Liver (tissue), 9 donors: ENCODE results near the gene GBGT1. TPM values are rescaled to one million over a fixed set of nuclear protein-coding genes. Genes with fewer than 3 reads are reported as not detected.

Experiments used
- DNase-seq: peaks from one replicate; pipeline ENCODE4 v3.0.0-alpha.2; 2017; ENCODE audit warnings: low spot score
- H3K27ac ChIP-seq, 2 donors: one replicate each; pipeline ENCODE4 v1.7.0; 2013; ENCODE audit warnings: inconsistent platforms in 2 of 2, low read length in 2 of 2, control low read depth in 1 of 2, low read depth in 1 of 2, mild to moderate bottlenecking in 1 of 2
- H3K27me3 ChIP-seq, 4 donors: one replicate each; pipeline versions ENCODE4 v1.6.1 to v1.7.0; 2013; ENCODE audit warnings: low read length in 3 of 4, inconsistent platforms in 1 of 4, mild to moderate bottlenecking in 1 of 4, moderate library complexity in 1 of 4; ENCODE audit not compliant: control insufficient read depth in 4 of 4, insufficient read depth in 4 of 4
- H3K36me3 ChIP-seq, 4 donors: one replicate each; pipeline versions ENCODE4 v1.6.1 to v1.7.0; 2013; ENCODE audit warnings: low read length in 3 of 4, mild to moderate bottlenecking in 3 of 4, low read depth in 1 of 4, moderate library complexity in 1 of 4; ENCODE audit not compliant: control insufficient read depth in 4 of 4, insufficient read depth in 3 of 4
- H3K4me1 ChIP-seq, 4 donors: one replicate each; pipeline versions ENCODE4 v1.6.1 to v1.7.0; 2013; ENCODE audit warnings: low read length in 3 of 4, mild to moderate bottlenecking in 3 of 4, moderate library complexity in 1 of 4; ENCODE audit not compliant: control insufficient read depth in 4 of 4, insufficient read depth in 4 of 4
- H3K4me3 ChIP-seq, 3 donors: one replicate each; pipeline versions ENCODE4 v1.6.1 to v1.7.0; 2013; ENCODE audit warnings: low read length in 3 of 3, control low read depth in 1 of 3, low read depth in 1 of 3, mild to moderate bottlenecking in 1 of 3
- H3K9ac ChIP-seq, 2 donors: one replicate each; pipeline ENCODE4 v1.7.0; 2013; ENCODE audit warnings: low read length in 2 of 2, mild to moderate bottlenecking in 2 of 2, moderate library complexity in 2 of 2, control low read depth in 1 of 2, low read depth in 1 of 2
- H3K9me3 ChIP-seq, 4 donors: one replicate each; pipeline versions ENCODE4 v1.6.1 to v1.7.0; 2013; ENCODE audit warnings: low read length in 3 of 4; ENCODE audit not compliant: control insufficient read depth in 4 of 4
- EGR1 ChIP-seq, 2 donors: IDR thresholded peaks; 2 replicates each; pipeline ENCODE4 v1.6.1; 2016 to 2018; ENCODE audit warnings: antibody characterized with exemption in 2 of 2, low read depth in 2 of 2
- FOXA1 ChIP-seq: IDR thresholded peaks from 2 replicates; pipeline ENCODE4 v1.6.1; 2016; ENCODE audit warnings: antibody characterized with exemption
- FOXA2 ChIP-seq: IDR thresholded peaks from 2 replicates; pipeline ENCODE4 v1.6.1; 2016; ENCODE audit warnings: antibody characterized with exemption
- GABPA ChIP-seq, 2 donors: IDR thresholded peaks in 1 of 2; conservative IDR thresholded peaks in 1 of 2; 2 replicates each; pipeline ENCODE4 v1.6.1; 2016; ENCODE audit warnings: antibody characterized with exemption in 2 of 2, mild to moderate bottlenecking in 1 of 2, moderate library complexity in 1 of 2
- HNF4A ChIP-seq, 2 donors: conservative IDR thresholded peaks; 2 replicates each; pipeline ENCODE4 v1.6.1; 2016; ENCODE audit warnings: antibody characterized with exemption in 2 of 2, mild to moderate bottlenecking in 2 of 2
- HNF4G ChIP-seq: IDR thresholded peaks from 2 replicates; pipeline ENCODE4 v1.6.1; 2016; ENCODE audit warnings: antibody characterized with exemption
- JUND ChIP-seq, 2 donors: IDR thresholded peaks; 2 replicates each; pipeline ENCODE4 v1.6.1; 2016; ENCODE audit warnings: antibody characterized with exemption in 2 of 2
- NR2F2 ChIP-seq: IDR thresholded peaks from 2 replicates; pipeline ENCODE4 v1.6.1; 2016; ENCODE audit warnings: antibody characterized with exemption
- RAD21 ChIP-seq, 2 donors: IDR thresholded peaks; 2 replicates each; pipeline ENCODE4 v1.6.1; 2016; ENCODE audit warnings: antibody characterized with exemption in 2 of 2, mild to moderate bottlenecking in 2 of 2
- RXRA ChIP-seq, 2 donors: IDR thresholded peaks; 2 replicates each; pipeline ENCODE4 v1.6.1; 2017 to 2018; ENCODE audit warnings: antibody characterized with exemption in 2 of 2, mild to moderate bottlenecking in 1 of 2
- SP1 ChIP-seq: IDR thresholded peaks from 2 replicates; pipeline ENCODE4 v1.6.1; 2018; ENCODE audit warnings: antibody characterized with exemption, mild to moderate bottlenecking
- TAF1 ChIP-seq: conservative IDR thresholded peaks from 2 replicates; pipeline ENCODE4 v1.6.1; 2016; ENCODE audit warnings: antibody characterized with exemption, mild to moderate bottlenecking
- YY1 ChIP-seq: IDR thresholded peaks from 2 replicates; pipeline ENCODE4 v1.6.1; 2016; ENCODE audit warnings: antibody characterized with exemption, mild to moderate bottlenecking
- WGBS: extraction: QIAGEN DNeasy Blood & Tissue Kit; methylation state at CpG from one replicate; pipeline ENCODE4 v1.1.7; 2013; 5-methylcytosine and 5-hydroxymethylcytosine counted together
- polyA plus RNA-seq, 2 donors: library from polyadenylated mRNA; stranded (reverse) in 1 of 2; unstranded in 1 of 2; fragments of 200-250 nt in 1 of 2; fragments of >200 nt in 1 of 2; fragmentation: Nextera tagmentation in 1 of 2; extraction: Ambion mirVana in 1 of 2; gene quantifications; one replicate each; pipeline versions ENCODE4 v1.2.1 to v1.2.3, GENCODE V29; 2013 to 2015
- total RNA-seq, 2 donors: library from RNA; depleted of rRNA; stranded (reverse); fragments of >200 nt; gene quantifications; one replicate each; pipeline ENCODE4 v1.2.3, GENCODE V29; 2014
- TF ChIP-seq, protein P1 (sequence below): IDR thresholded peaks from 2 replicates; pipeline ENCODE4 v1.6.1; 2016; ENCODE audit warnings: antibody characterized with exemption, mild to moderate bottlenecking
- TF ChIP-seq, protein P2 (sequence below): fragments of 150-350 bp; IDR thresholded peaks from 2 replicates; pipeline ENCODE4 v1.5.1; 2017; ENCODE audit warnings: improper control_type of control experiment, low read depth, low read length; ENCODE audit not compliant: missing input control
- TF ChIP-seq, protein P3 (sequence below): IDR thresholded peaks from 2 replicates; pipeline ENCODE4 v1.6.1; 2016; ENCODE audit warnings: antibody characterized with exemption
- TF ChIP-seq, protein P4 (sequence below): IDR thresholded peaks from 2 replicates; pipeline ENCODE4 v1.6.1; 2016; ENCODE audit warnings: antibody characterized with exemption
- TF ChIP-seq, protein P5 (sequence below): IDR thresholded peaks from 2 replicates; pipeline ENCODE4 v1.6.1; 2016; ENCODE audit warnings: antibody characterized with exemption
- donor health status: healthy.
- donor health status: healthy.
- donor health status: healthy.
- donor health status: healthy.
- donor health status: healthy.

Gene GBGT1
- total and polyA plus RNA-seq, 4 donors = 0.33 to 25.7 (median 2.3) TPM

DNA sequence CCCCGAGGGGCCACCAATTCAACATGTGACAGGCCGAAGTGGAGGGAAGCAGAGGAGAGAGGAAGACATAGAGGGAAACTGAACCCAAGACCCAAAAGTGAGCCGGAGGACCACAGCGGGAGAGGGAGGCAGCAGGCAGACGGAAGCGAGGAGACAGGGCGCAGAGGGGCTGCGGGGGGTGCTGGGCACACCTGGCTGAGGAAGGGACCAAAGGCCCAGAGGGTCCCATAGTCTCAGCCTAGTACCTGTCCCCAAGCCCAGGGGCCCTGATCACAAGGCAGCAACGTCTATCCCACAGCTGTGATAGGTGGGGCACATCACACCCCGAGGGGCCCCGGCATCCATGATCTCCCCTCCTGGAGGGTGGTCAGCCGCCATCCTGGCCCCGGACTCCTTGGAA, 35.6 kb downstream of the GBGT1 start:
- no peak for DNase-seq
- TF ChIP-seq YY1 = no peak
- TF ChIP-seq RXRA (IDR thresholded peaks at IDR 0.05) = no peak
- TF ChIP-seq JUND (IDR thresholded peaks at IDR 0.05) = no peak
- 92% methylated on average over 13 of the region's 13 CpGs for WGBS
- H3K4me3 ChIP-seq = peak overlapping the region in 2 of 3 donors; percentile 16 to 61
- no peaks in the 10 kb centered on the region for H3K36me3 ChIP-seq
- no peaks in the 10 kb centered on the region for H3K9me3 ChIP-seq
- H3K4me1 ChIP-seq = peaks cover 13 to 35% (median 22%) of the 10 kb centered on the region in 4 donors
- no peaks in the 10 kb centered on the region for H3K27me3 ChIP-seq
- no peak overlapping the region for H3K9ac ChIP-seq
- H3K27ac ChIP-seq = peak overlapping the region in 1 of 2 donors; percentile 65

DNA sequence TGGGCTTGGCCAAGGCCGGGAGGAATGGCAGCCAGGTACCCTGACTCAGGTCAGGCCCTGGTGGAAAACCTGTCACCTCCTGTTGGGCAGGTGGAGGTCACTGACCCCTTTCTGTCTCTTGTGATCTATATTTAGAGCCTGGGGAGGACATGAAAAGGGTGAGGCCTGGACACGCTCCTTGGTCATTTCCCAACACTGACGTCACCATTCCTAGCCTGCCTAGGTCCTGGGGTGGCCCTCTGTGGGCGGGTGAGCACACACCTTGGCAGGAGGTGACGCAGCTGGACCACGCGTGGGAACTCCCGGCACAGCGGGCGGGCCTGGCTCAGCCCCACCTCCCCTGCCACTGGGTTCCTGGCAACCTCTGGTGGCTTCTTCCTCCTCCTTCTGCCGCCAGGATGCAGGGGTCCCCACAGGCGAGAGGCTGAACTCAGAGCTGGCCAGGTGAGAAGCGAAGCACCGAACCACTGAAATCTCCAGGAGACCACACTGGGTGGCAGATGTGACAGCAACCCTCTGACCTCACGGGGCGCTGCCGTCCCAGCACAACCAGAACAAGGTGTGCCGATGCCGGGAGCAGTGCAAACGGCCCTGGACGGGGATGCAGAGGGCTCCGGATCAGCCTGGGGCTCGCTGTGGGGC, 36.3 kb downstream of the GBGT1 start:
- H3K36me3 ChIP-seq = no peaks in the 10 kb centered on the region
- H3K9me3 ChIP-seq = no peaks in the 10 kb centered on the region
- peak overlapping the region; percentile 73 to 81 for H3K27ac ChIP-seq
- 43% methylated on average over 23 of the region's 23 CpGs for WGBS
- H3K4me1 ChIP-seq = peaks cover 14 to 34% (median 20%) of the 10 kb centered on the region in 4 donors
- H3K27me3 ChIP-seq = no peaks in the 10 kb centered on the region
- peak overlapping the region; percentile 14 to 61 (median 19) for H3K4me3 ChIP-seq
- no peak overlapping the region for H3K9ac ChIP-seq
- DNase-seq = no peak
- TF ChIP-seq JUND (IDR thresholded peaks at IDR 0.05) = peak; percentile 87 to 90
- no peak for TF ChIP-seq RAD21 (IDR thresholded peaks at IDR 0.05)
- peak; percentile 36 to 83 for TF ChIP-seq EGR1 (IDR thresholded peaks at IDR 0.05; ENCODE audit: low read depth in 2 of 2)
- TF ChIP-seq, protein P1, sequence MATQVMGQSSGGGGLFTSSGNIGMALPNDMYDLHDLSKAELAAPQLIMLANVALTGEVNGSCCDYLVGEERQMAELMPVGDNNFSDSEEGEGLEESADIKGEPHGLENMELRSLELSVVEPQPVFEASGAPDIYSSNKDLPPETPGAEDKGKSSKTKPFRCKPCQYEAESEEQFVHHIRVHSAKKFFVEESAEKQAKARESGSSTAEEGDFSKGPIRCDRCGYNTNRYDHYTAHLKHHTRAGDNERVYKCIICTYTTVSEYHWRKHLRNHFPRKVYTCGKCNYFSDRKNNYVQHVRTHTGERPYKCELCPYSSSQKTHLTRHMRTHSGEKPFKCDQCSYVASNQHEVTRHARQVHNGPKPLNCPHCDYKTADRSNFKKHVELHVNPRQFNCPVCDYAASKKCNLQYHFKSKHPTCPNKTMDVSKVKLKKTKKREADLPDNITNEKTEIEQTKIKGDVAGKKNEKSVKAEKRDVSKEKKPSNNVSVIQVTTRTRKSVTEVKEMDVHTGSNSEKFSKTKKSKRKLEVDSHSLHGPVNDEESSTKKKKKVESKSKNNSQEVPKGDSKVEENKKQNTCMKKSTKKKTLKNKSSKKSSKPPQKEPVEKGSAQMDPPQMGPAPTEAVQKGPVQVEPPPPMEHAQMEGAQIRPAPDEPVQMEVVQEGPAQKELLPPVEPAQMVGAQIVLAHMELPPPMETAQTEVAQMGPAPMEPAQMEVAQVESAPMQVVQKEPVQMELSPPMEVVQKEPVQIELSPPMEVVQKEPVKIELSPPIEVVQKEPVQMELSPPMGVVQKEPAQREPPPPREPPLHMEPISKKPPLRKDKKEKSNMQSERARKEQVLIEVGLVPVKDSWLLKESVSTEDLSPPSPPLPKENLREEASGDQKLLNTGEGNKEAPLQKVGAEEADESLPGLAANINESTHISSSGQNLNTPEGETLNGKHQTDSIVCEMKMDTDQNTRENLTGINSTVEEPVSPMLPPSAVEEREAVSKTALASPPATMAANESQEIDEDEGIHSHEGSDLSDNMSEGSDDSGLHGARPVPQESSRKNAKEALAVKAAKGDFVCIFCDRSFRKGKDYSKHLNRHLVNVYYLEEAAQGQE = peak; percentile 51
- no peak for TF ChIP-seq FOXA1
- TF ChIP-seq TAF1 = no peak
- TF ChIP-seq HNF4A (conservative IDR thresholded peaks at IDR 0.05) = peak; percentile 69 to 76
- TF ChIP-seq, protein P2, sequence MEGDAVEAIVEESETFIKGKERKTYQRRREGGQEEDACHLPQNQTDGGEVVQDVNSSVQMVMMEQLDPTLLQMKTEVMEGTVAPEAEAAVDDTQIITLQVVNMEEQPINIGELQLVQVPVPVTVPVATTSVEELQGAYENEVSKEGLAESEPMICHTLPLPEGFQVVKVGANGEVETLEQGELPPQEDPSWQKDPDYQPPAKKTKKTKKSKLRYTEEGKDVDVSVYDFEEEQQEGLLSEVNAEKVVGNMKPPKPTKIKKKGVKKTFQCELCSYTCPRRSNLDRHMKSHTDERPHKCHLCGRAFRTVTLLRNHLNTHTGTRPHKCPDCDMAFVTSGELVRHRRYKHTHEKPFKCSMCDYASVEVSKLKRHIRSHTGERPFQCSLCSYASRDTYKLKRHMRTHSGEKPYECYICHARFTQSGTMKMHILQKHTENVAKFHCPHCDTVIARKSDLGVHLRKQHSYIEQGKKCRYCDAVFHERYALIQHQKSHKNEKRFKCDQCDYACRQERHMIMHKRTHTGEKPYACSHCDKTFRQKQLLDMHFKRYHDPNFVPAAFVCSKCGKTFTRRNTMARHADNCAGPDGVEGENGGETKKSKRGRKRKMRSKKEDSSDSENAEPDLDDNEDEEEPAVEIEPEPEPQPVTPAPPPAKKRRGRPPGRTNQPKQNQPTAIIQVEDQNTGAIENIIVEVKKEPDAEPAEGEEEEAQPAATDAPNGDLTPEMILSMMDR = no peak
- no peak for TF ChIP-seq FOXA2
- TF ChIP-seq HNF4G = no peak
- TF ChIP-seq, protein P3, sequence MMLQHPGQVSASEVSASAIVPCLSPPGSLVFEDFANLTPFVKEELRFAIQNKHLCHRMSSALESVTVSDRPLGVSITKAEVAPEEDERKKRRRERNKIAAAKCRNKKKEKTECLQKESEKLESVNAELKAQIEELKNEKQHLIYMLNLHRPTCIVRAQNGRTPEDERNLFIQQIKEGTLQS = peak; percentile 83
- TF ChIP-seq, protein P4, sequence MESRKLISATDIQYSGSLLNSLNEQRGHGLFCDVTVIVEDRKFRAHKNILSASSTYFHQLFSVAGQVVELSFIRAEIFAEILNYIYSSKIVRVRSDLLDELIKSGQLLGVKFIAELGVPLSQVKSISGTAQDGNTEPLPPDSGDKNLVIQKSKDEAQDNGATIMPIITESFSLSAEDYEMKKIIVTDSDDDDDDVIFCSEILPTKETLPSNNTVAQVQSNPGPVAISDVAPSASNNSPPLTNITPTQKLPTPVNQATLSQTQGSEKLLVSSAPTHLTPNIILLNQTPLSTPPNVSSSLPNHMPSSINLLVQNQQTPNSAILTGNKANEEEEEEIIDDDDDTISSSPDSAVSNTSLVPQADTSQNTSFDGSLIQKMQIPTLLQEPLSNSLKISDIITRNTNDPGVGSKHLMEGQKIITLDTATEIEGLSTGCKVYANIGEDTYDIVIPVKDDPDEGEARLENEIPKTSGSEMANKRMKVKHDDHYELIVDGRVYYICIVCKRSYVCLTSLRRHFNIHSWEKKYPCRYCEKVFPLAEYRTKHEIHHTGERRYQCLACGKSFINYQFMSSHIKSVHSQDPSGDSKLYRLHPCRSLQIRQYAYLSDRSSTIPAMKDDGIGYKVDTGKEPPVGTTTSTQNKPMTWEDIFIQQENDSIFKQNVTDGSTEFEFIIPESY = no peak
- peak; percentile 73 for TF ChIP-seq NR2F2
- TF ChIP-seq GABPA (IDR thresholded peaks at IDR 0.05 in 1 of 2, conservative IDR thresholded peaks at IDR 0.05 in 1 of 2) = peak in 1 of 2 donors; percentile 60
- TF ChIP-seq YY1 = peak; percentile 85
- TF ChIP-seq, protein P5, sequence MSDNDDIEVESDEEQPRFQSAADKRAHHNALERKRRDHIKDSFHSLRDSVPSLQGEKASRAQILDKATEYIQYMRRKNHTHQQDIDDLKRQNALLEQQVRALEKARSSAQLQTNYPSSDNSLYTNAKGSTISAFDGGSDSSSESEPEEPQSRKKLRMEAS = peak; percentile 85
- TF ChIP-seq RXRA (IDR thresholded peaks at IDR 0.05) = peak; percentile 98 to 99
- TF ChIP-seq SP1 = peak; percentile 90
